GM06990 (cell line): ENCODE data around the gene RAN.
"Not testable (repeated sequence)": the region's sequence is repeated elsewhere in the genome, so short reads cannot be mapped to it uniquely, and the experiment has no call there.

ENCODE experiments used
- DNase-seq: peaks from one replicate; pipeline ENCODE4 v3.0.0-alpha.2; 2011; ENCODE audit not compliant: insufficient read length; ENCODE audit errors: extremely low read depth
- H3K27me3 ChIP-seq: replicated peaks from 2 replicates; pipeline ENCODE4 v1.6.0; 2011; ENCODE audit warnings: low read length; ENCODE audit not compliant: control insufficient read depth, insufficient read depth
- H3K36me3 ChIP-seq: 2 replicates; pipeline ENCODE4 v1.5.1; 2011; ENCODE audit warnings: low read length; ENCODE audit not compliant: control insufficient read depth, insufficient read depth
- H3K4me3 ChIP-seq: replicated peaks from 2 replicates; pipeline ENCODE4 v1.5.1; 2011; ENCODE audit warnings: low read depth, mild to moderate bottlenecking, control low read depth, low read length
- CTCF ChIP-seq: IDR thresholded peaks from 2 replicates; pipeline ENCODE4 v1.5.1; 2011; ENCODE audit warnings: low read length, control low read depth, mild to moderate bottlenecking, inconsistent platforms; ENCODE audit not compliant: insufficient read depth, poor library complexity, severe bottlenecking

The RAN gene

GRCh38 chr12:130881548-130881947 is 9.7 kb downstream of the RAN start:
- H3K4me3 ChIP-seq, result no peak overlapping the region
- H3K36me3 ChIP-seq, result no peaks in the 10 kb centered on the region; the same call in 1 of the 2 replicates
- no peak for TF ChIP-seq CTCF
- DNase-seq, result no peak
- H3K27me3 ChIP-seq, result no peaks in the 10 kb centered on the region

- not testable (repeated sequence) for H3K36me3 ChIP-seq, H3K4me3 ChIP-seq, H3K27me3 ChIP-seq, DNase-seq
These were observed 15.3 kb downstream of the RAN start for GRCh38 chr12:130887190-130887589.

GRCh38 chr12:130904064-130904463 is 32.2 kb downstream of the RAN start:
- no peak for TF ChIP-seq CTCF
- Histone ChIP-seq H3K36me3 (no peaks in the 10 kb centered on the region), H3K27me3 (no peaks in the 10 kb centered on the region), H3K4me3 (no peak overlapping the region)
- no peak for DNase-seq

GRCh38 chr12:130904936-130905455 is 33.1 kb downstream of the RAN start:
- not testable (repeated sequence) for H3K27me3 ChIP-seq, H3K36me3 ChIP-seq, H3K4me3 ChIP-seq, DNase-seq

GRCh38 chr12:130909111-130909510 is 37.2 kb downstream of the RAN start:
- Histone ChIP-seq H3K27me3 (no peaks in the 10 kb centered on the region), H3K36me3 (no peaks in the 10 kb centered on the region), H3K4me3 (no peak overlapping the region)
- no peak for TF ChIP-seq CTCF
- DNase-seq, result no peak

GRCh38 chr12:130911193-130911592 is 39.3 kb downstream of the RAN start:
- Histone ChIP-seq H3K36me3 (no peaks in the 10 kb centered on the region), H3K27me3 (no peaks in the 10 kb centered on the region), H3K4me3 (no peak overlapping the region)
- no peak for TF ChIP-seq CTCF
- no peak for DNase-seq

- no peaks in the 10 kb centered on the region for H3K27me3 ChIP-seq
- no peak for TF ChIP-seq CTCF
- no peaks in the 10 kb centered on the region for H3K36me3 ChIP-seq
- DNase-seq, result no peak
- H3K4me3 ChIP-seq, result no peak overlapping the region
These were observed 40.1 kb downstream of the RAN start for GRCh38 chr12:130911933-130912332.
